SK-N-SH (cell line): ENCODE measurements around the gene POLD4. TPM values are rescaled to one million over a fixed set of nuclear protein-coding genes. Genes with fewer than 3 reads are reported as not detected.

Experiments used
- CTCF ChIA-PET: fragments of 300-600, 350-600 bp; formaldehyde crosslinking; extraction: SDS; loops from one replicate; lab custom pipeline; 2021; lab: Yijun Ruan, JAX
- POLR2A ChIA-PET: fragments of 350-600 bp; sonication (Branson Sonifier 250); formaldehyde crosslinking; extraction: SDS; loops from one replicate; lab custom pipeline; 2020; ENCODE audit warnings: antibody characterized with exemption, inconsistent platforms; lab: Yijun Ruan, JAX
- DNase-seq: peaks from one replicate; pipeline ENCODE4 v3.0.0; 2012
- H2AFZ ChIP-seq: fragments of 200-600 bp; sonication (generic); 2 replicates; pipeline ENCODE4 v1.8.1; 2016; ENCODE audit warnings: antibody characterized with exemption, mild to moderate bottlenecking, low read depth
- H3F3A ChIP-seq: fragments of 200-600 bp; sonication (generic); replicated peaks from 2 replicates; pipeline ENCODE3; 2016; ENCODE audit warnings: antibody characterized with exemption, mild to moderate bottlenecking; ENCODE audit not compliant: insufficient read depth
- H3K27ac ChIP-seq, 2 experiments: fragments of 200-500 bp in 1 of 2; fragments of 200-600 bp in 1 of 2; sonication (Bioruptor generic) in 1 of 2; sonication (generic), shearing (Covaris generic) in 1 of 2; 2 replicates each; pipeline versions ENCODE4 v1.5.1 to v1.6.1; 2014 to 2016; ENCODE audit warnings: low read depth in 2 of 2, inconsistent platforms in 1 of 2, low read length in 1 of 2, mild to moderate bottlenecking in 1 of 2, mixed read lengths in 1 of 2
- H3K27me3 ChIP-seq: fragments of 200-600 bp; sonication (generic), shearing (Covaris generic); 2 replicates; pipeline ENCODE4 v1.6.1; 2016; ENCODE audit warnings: mixed run types; ENCODE audit not compliant: insufficient read depth
- H3K36me3 ChIP-seq, 2 experiments: fragments of 200-500 bp in 1 of 2; fragments of 200-600 bp in 1 of 2; sonication (Bioruptor generic) in 1 of 2; sonication (generic) in 1 of 2; replicated peaks in 1 of 2; 2 replicates each; pipeline versions ENCODE3 to v1.5.1; 2014 to 2016; ENCODE audit warnings: low read length in 1 of 2, mild to moderate bottlenecking in 1 of 2; ENCODE audit not compliant: insufficient read depth in 2 of 2, control insufficient read depth in 1 of 2
- H3K4me1 ChIP-seq, 2 experiments: fragments of 200-500 bp in 1 of 2; fragments of 200-600 bp in 1 of 2; sonication (Bioruptor generic) in 1 of 2; sonication (generic), shearing (Covaris generic) in 1 of 2; 2 replicates each; pipeline versions ENCODE4 v1.5.1 to v1.6.1; 2014 to 2016; ENCODE audit warnings: low read depth in 1 of 2, low read length in 1 of 2, mixed run types in 1 of 2; ENCODE audit not compliant: insufficient read depth in 2 of 2, control insufficient read depth in 1 of 2
- H3K4me2 ChIP-seq: fragments of 200-600 bp; sonication (generic), shearing (Covaris generic); 2 replicates; pipeline ENCODE4 v1.6.1; 2017; ENCODE audit warnings: mixed run types
- H3K4me3 ChIP-seq, 2 experiments: fragments of 200-500 bp in 1 of 2; fragments of 200-600 bp in 1 of 2; sonication (Bioruptor generic) in 1 of 2; sonication (generic), shearing (Covaris generic) in 1 of 2; 2 replicates each; pipeline versions ENCODE4 v1.5.1 to v1.8.1; 2014 to 2016; ENCODE audit warnings: low read depth in 2 of 2, inconsistent platforms in 1 of 2, low read length in 1 of 2, mild to moderate bottlenecking in 1 of 2, mixed read lengths in 1 of 2, moderate library complexity in 1 of 2
- H3K79me2 ChIP-seq: fragments of 200-600 bp; sonication (generic); 2 replicates; pipeline ENCODE4 v1.8.1; 2017; ENCODE audit warnings: mild to moderate bottlenecking; ENCODE audit not compliant: insufficient read depth
- H3K9ac ChIP-seq: fragments of 200-600 bp; sonication (generic); 2 replicates; pipeline ENCODE4 v1.6.1; 2017; ENCODE audit warnings: mixed run types
- H3K9me2 ChIP-seq: fragments of 200-600 bp; sonication (generic); 2 replicates; pipeline ENCODE4 v1.6.1; 2017; ENCODE audit warnings: mixed run types
- H3K9me3 ChIP-seq: fragments of 200-600 bp; sonication (generic); 2 replicates; pipeline ENCODE4 v1.6.1; 2017; ENCODE audit warnings: mixed run types, mild to moderate bottlenecking, moderate library complexity
- H4K20me1 ChIP-seq: fragments of 200-600 bp; sonication (generic); 2 replicates; pipeline ENCODE4 v1.6.1; 2017; ENCODE audit warnings: mild to moderate bottlenecking, mixed run types; ENCODE audit not compliant: insufficient read depth
- CTCF ChIP-seq: fragments of 200-600 bp; sonication (generic); IDR thresholded peaks from 2 replicates; pipeline ENCODE4 v1.6.1; 2017; ENCODE audit warnings: antibody characterized with exemption, mild to moderate bottlenecking, moderate library complexity
- FOSL2 ChIP-seq: IDR thresholded peaks from 2 replicates; pipeline ENCODE4 v1.4.0; 2012; ENCODE audit warnings: low read depth, mild to moderate bottlenecking, moderate library complexity, borderline replicate concordance
- GABPA ChIP-seq: IDR thresholded peaks from 2 replicates; pipeline ENCODE4 v1.4.0; 2012; ENCODE audit warnings: low read depth, mild to moderate bottlenecking
- IRF3 ChIP-seq: fragments of 150-350 bp; IDR thresholded peaks from 2 replicates; pipeline ENCODE4 v1.6.1; 2016; ENCODE audit warnings: mild to moderate bottlenecking, low read depth, low read length
- MEF2A ChIP-seq: IDR thresholded peaks from 2 replicates; pipeline ENCODE4 v1.4.0; 2012; ENCODE audit warnings: low read depth, borderline replicate concordance
- MXI1 ChIP-seq: IDR thresholded peaks from 2 replicates; pipeline ENCODE4 v1.6.1; 2012; ENCODE audit warnings: mild to moderate bottlenecking, low read depth, low read length, improper control_type of control experiment
- RAD21 ChIP-seq: IDR thresholded peaks from 2 replicates; pipeline ENCODE4 v1.6.1; 2012; ENCODE audit warnings: mild to moderate bottlenecking, low read length
- SIN3A ChIP-seq: IDR thresholded peaks from 2 replicates; pipeline ENCODE4 v1.6.1; 2012; ENCODE audit warnings: low read depth, mild to moderate bottlenecking, low read length, moderate library complexity, borderline replicate concordance
- TAF1 ChIP-seq: IDR thresholded peaks from 2 replicates; pipeline ENCODE4 v1.6.1; 2012; ENCODE audit warnings: low read depth, mild to moderate bottlenecking, low read length, moderate library complexity, borderline replicate concordance
- TCF12 ChIP-seq: IDR thresholded peaks from 2 replicates; pipeline ENCODE4 v1.4.0; 2012
- YY1 ChIP-seq: IDR thresholded peaks from 2 replicates; pipeline ENCODE4 v1.4.0; 2012; ENCODE audit warnings: low read depth, mild to moderate bottlenecking
- WGBS: methylation state at CpG from one replicate; pipeline ENCODE4 v1.1.6; 2017; ENCODE audit warnings: low lambda C conversion rate; 5-methylcytosine and 5-hydroxymethylcytosine counted together
- polyA plus RNA-seq, 3 experiments: library from polyadenylated mRNA; depleted of rRNA; stranded (reverse); fragments of >200 nt; gene quantifications; 2 replicates each; pipeline ENCODE4 v1.2.3, GENCODE V29; 2012

Gene POLD4
- polyA plus RNA-seq, 1 of the 3 experiments (the other 2 are of a cell fraction): 80.4 TPM

GRCh38 chr11:67304511-67305113 lies 48.7 kb downstream of the POLD4 start:
- no peaks in the 10 kb centered on the region for H3K9me2 ChIP-seq
- H2AFZ ChIP-seq: no peak overlapping the region
- TF ChIP-seq TCF12: no peak
- TF ChIP-seq IRF3: no peak
- no peak for TF ChIP-seq SIN3A
- no peak for TF ChIP-seq YY1
- no peak for TF ChIP-seq GABPA
- TF ChIP-seq, all 33 proteins: peak for 0
- H3K4me2 ChIP-seq: peak overlapping the region; percentile 92
- H3K27me3 ChIP-seq: no peaks in the 10 kb centered on the region
- ChIA-PET CTCF (interaction anchor here (0.6 to 5.1 kb wide), 5 partner anchors 13 to 42 kb away, joined by 3 to 37 read pairs (median 5); partner anchors contain the start of gene ANKRD13D), POLR2A (no interaction called here)
- no peaks in the 10 kb centered on the region for H4K20me1 ChIP-seq
- H3K27ac ChIP-seq: no peak overlapping the region
- peak overlapping the region; percentile 87 to 88 for H3K4me3 ChIP-seq
- DNase-seq: peak; percentile 21
- H3K36me3 ChIP-seq: peaks cover 0 to 29% of the 10 kb centered on the region in 2 experiments
- no peaks in the 10 kb centered on the region for H3F3A ChIP-seq
- H3K9me3 ChIP-seq: no peaks in the 10 kb centered on the region
- H3K9ac ChIP-seq: peak overlapping the region; percentile 84
- H3K4me1 ChIP-seq: peaks cover 13 to 17% of the 10 kb centered on the region in 2 experiments; a peak in 2 of 4 replicates
- H3K79me2 ChIP-seq: no peaks in the 10 kb centered on the region
- 87% methylated on average over 7 of the region's 14 CpGs for WGBS

GRCh38 chr11:67303835-67304411 lies 49.4 kb downstream of the POLD4 start:
- Histone ChIP-seq H3K79me2 (no peaks in the 10 kb centered on the region), H4K20me1 (no peaks in the 10 kb centered on the region), H3K9ac (peak overlapping the region; percentile 84), H3K27me3 (no peaks in the 10 kb centered on the region)
- 32% methylated on average over 15 of the region's 43 CpGs for WGBS
- no peak for TF ChIP-seq CTCF
- TF ChIP-seq TAF1: no peak
- no peak for TF ChIP-seq MXI1
- no peak for TF ChIP-seq SIN3A
- no peak for TF ChIP-seq FOSL2
- TF ChIP-seq RAD21: no peak
- no peak for TF ChIP-seq MEF2A
- TF ChIP-seq, all 33 proteins: peak for 0
- Histone ChIP-seq H3K4me3 (peak overlapping the region; percentile 87 to 88), H3K9me3 (no peaks in the 10 kb centered on the region), H3K4me1 (peaks cover 13 to 17% of the 10 kb centered on the region in 2 experiments; a peak in 2 of 4 replicates), H2AFZ (peak overlapping the region; percentile 74; the same call in 1 of the 2 replicates), H3K36me3 (peaks cover 0 to 35% of the 10 kb centered on the region in 2 experiments), H3F3A (no peaks in the 10 kb centered on the region), H3K4me2 (peak overlapping the region; percentile 92), H3K9me2 (no peaks in the 10 kb centered on the region), H3K27ac (no peak overlapping the region; a peak in 1 of 4 replicates)
- ChIA-PET POLR2A (interaction anchor here (1.5 to 1.6 kb wide), 2 partner anchors 14 to 15 kb away, joined by 5 to 14 read pairs; partner anchors contain the start of gene ANKRD13D), CTCF (interaction anchor here (0.6 to 5.1 kb wide), 9 partner anchors 11 to 222 kb away, joined by 3 to 37 read pairs (median 5); partner anchors contain the start of gene ANKRD13D)
- peak; percentile 70 for DNase-seq
